ENCODE data around the gene DNAAF9.

Gene DNAAF9

DNA sequence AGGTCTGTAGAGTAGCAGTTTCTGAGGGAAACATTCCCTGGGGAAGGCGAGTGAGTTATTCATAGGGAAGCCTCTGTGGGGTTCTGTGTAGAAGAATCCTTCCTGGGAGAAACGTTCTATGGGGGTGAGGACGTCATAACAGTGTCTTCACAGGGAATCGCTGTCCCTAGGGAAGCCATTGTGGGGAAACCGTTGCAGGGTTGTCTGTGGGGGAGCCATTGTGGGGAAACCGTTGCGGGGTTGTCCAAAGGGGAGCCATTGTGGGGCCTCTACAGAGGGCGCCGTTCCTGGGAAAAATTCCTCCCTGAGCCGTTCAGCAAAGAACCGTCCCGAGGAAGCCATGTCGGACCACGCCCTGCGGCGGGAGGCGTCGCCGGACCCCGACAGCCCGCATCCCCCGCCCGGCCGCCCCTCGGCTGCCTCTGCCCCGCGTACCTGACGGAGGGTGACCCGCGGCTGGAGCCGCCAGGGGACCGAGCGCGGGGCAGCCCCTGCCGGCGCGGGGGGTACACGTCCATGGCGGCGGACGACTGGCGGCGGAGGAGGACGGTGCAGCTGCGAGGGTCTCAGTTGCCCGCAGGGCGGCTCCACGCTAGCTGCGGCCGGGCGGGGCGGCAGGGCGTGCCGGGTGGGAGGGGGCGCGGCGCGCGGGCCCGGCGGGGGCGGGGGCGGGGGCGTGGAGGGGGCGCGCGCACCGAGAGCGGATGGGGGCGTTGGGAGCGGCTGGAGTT lies at the start of gene DNAAF9:
DNAAF9 (minus strand) TSS at position 630 of the 731 bp plus-strand sequence; CDS start at position 518, 112 bp downstream.
- TF ChIP-seq POLR2A (IDR thresholded peaks at IDR 0.05; ENCODE audit: extremely low read depth, insufficient read length) (peak; percentile 24), MYC (IDR thresholded peaks at IDR 0.05; ENCODE audit: low read depth, low read length) (no peak; the same call in 1 of the 2 replicates)
- TF ChIP-seq, protein P1, sequence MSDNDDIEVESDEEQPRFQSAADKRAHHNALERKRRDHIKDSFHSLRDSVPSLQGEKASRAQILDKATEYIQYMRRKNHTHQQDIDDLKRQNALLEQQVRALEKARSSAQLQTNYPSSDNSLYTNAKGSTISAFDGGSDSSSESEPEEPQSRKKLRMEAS (IDR thresholded peaks at IDR 0.05; ENCODE audit: low read depth, low read length) = no peak; the same call in 1 of the 2 replicates
- TF ChIP-seq, protein P2, sequence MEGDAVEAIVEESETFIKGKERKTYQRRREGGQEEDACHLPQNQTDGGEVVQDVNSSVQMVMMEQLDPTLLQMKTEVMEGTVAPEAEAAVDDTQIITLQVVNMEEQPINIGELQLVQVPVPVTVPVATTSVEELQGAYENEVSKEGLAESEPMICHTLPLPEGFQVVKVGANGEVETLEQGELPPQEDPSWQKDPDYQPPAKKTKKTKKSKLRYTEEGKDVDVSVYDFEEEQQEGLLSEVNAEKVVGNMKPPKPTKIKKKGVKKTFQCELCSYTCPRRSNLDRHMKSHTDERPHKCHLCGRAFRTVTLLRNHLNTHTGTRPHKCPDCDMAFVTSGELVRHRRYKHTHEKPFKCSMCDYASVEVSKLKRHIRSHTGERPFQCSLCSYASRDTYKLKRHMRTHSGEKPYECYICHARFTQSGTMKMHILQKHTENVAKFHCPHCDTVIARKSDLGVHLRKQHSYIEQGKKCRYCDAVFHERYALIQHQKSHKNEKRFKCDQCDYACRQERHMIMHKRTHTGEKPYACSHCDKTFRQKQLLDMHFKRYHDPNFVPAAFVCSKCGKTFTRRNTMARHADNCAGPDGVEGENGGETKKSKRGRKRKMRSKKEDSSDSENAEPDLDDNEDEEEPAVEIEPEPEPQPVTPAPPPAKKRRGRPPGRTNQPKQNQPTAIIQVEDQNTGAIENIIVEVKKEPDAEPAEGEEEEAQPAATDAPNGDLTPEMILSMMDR (IDR thresholded peaks at IDR 0.05; ENCODE audit: low read depth, low read length) = peak; percentile 17
- DNase-seq (ENCODE audit: low read depth) = peak; percentile 83

DNA sequence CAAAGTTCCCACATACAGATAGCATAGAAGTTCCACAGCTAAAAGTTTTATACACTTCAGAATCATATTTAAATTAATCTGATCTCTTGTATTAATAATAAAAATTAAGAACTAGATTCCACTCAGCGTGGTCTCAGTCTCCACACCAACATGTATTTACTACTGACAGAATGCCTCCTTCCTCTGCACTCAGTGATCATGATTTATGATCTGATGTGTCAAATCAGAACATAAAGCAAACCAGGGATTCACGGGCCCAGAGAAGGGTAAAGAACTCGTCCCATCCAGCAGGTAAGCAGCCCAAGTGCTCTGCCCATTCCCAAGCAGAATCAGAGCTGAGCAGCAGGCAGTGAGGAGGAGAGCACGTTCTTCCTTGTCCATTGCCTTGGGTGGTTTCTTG lies 49.2 kb upstream of the DNAAF9 start:
- DNase-seq (ENCODE audit: low read depth) = no peak
- no peak overlapping the region for H3K4me3 ChIP-seq (ENCODE audit: low read depth, low read length)
- no peak for TF ChIP-seq MYC (IDR thresholded peaks at IDR 0.05; ENCODE audit: low read depth, low read length)
- TF ChIP-seq, protein P2 (IDR thresholded peaks at IDR 0.05; ENCODE audit: low read depth, low read length) = no peak
- TF ChIP-seq, protein P1 (IDR thresholded peaks at IDR 0.05; ENCODE audit: low read depth, low read length) = no peak
- no peak for TF ChIP-seq POLR2A (IDR thresholded peaks at IDR 0.05; ENCODE audit: extremely low read depth, insufficient read length)

More for the DNA sequence above, at the start of gene DNAAF9:
- H3K4me3 ChIP-seq (ENCODE audit: low read depth, low read length) = peak within 1 kb of the TSS; percentile 89

DNA sequence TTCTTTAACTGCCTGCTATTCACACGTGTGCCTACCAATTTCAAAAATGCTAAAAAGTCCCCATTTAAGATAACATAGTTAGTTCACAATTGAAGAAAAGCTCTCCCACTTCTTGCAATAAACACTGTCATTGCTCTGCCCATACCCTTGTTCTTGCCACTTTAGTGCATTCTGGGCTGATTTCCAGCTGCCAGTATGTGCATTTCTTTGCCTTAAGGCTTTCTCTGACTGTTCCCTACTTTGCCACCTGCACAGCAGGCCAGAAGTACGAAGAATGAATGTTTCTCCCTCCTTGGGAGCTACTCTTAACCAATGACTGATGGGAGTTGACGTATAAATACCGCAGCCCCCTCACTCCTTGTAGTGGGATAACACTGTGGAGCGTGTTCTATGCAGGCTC lies 47.4 kb upstream of the DNAAF9 start:
- no peak for DNase-seq (ENCODE audit: low read depth)
- H3K4me3 ChIP-seq (ENCODE audit: low read depth, low read length) = no peak overlapping the region
- TF ChIP-seq, protein P2 (IDR thresholded peaks at IDR 0.05; ENCODE audit: low read depth, low read length) = no peak
- TF ChIP-seq POLR2A (IDR thresholded peaks at IDR 0.05; ENCODE audit: extremely low read depth, insufficient read length) = no peak
- TF ChIP-seq MYC (IDR thresholded peaks at IDR 0.05; ENCODE audit: low read depth, low read length) = no peak
- TF ChIP-seq, protein P1 (IDR thresholded peaks at IDR 0.05; ENCODE audit: low read depth, low read length) = no peak

DNA sequence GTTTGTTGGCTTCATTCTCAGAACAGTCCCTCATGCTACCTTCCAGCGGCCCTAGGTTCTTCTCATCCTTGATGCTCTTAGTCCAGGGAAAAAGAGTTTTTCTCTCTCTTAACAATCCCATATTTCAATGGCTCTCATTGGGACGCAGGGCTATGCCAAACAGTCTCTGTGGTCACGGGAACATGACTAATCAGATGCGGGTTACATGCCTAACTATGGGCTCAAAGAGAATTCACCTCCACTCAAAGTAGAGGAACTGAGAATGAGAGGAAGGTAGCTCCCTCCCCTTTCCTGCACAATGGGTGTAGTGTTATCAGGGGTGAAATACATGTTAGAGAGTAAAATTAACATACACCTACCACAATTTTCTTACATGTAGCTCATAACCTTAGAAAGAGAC lies 45.2 kb upstream of the DNAAF9 start:
- H3K4me3 ChIP-seq (ENCODE audit: low read depth, low read length) = no peak overlapping the region
- TF ChIP-seq POLR2A (IDR thresholded peaks at IDR 0.05; ENCODE audit: extremely low read depth, insufficient read length) = no peak
- TF ChIP-seq, protein P2 (IDR thresholded peaks at IDR 0.05; ENCODE audit: low read depth, low read length) = no peak
- no peak for TF ChIP-seq MYC (IDR thresholded peaks at IDR 0.05; ENCODE audit: low read depth, low read length)
- TF ChIP-seq, protein P1 (IDR thresholded peaks at IDR 0.05; ENCODE audit: low read depth, low read length) = no peak
- peak; percentile 30 for DNase-seq (ENCODE audit: low read depth)

DNA sequence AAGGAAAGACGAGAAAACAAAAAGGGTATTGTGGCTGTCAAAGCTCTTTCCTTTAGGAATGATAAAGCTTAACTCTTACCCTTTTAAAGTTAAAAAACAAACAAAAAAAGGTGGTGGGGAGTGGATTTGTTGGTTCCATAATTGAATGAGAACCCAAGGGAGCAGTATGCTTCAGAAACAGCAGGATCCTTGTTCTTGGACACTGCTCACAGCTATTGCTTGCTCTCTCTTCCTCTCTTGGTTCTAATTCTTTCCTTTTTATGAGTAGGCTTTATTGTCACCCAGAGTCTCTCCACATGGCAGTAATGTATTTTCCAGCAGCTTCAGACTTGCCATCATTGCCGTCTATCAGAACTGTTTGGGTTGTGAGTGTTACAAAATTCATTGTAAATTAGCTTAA lies 44.7 kb upstream of the DNAAF9 start:
- no peak overlapping the region for H3K4me3 ChIP-seq (ENCODE audit: low read depth, low read length)
- DNase-seq (ENCODE audit: low read depth) = no peak
- TF ChIP-seq, protein P1 (IDR thresholded peaks at IDR 0.05; ENCODE audit: low read depth, low read length) = no peak
- TF ChIP-seq MYC (IDR thresholded peaks at IDR 0.05; ENCODE audit: low read depth, low read length) = no peak
- TF ChIP-seq, protein P2 (IDR thresholded peaks at IDR 0.05; ENCODE audit: low read depth, low read length) = no peak
- TF ChIP-seq POLR2A (IDR thresholded peaks at IDR 0.05; ENCODE audit: extremely low read depth, insufficient read length) = no peak

All from NB4 (cell line).